NCI-H82 treated with DMSO at 0.1 percent for 48 hours (cell line): ENCODE data around the gene SPEM1.
"Not testable (repeated sequence)": the region's sequence is repeated elsewhere in the genome, so short reads cannot be mapped to it uniquely, and the experiment has no call there.

Source experiments
- DNase-seq: peaks from one replicate; lab custom pipeline; 2025; ENCODE audit not compliant: unreplicated experiment; lab: John Stamatoyannopoulos, UW

SPEM1 gene

GRCh38 chr17:7467498-7467897, 47.4 kb downstream of the SPEM1 start:
- DNase-seq = no peak

- DNase-seq = no peak
Measured at GRCh38 chr17:7468290-7468689, 48.2 kb downstream of the SPEM1 start.

GRCh38 chr17:7468804-7469389, 48.8 kb downstream of the SPEM1 start:
- DNase-seq = no peak

GRCh38 chr17:7469843-7470242, 49.7 kb downstream of the SPEM1 start:
- not testable (repeated sequence) for DNase-seq

GRCh38 chr17:7470457-7470973, 50.4 kb downstream of the SPEM1 start:
- not testable (repeated sequence) for DNase-seq
